Thyroid gland (tissue), 4 donors: ENCODE measurements around the gene C2orf49. TPM values are rescaled to one million over a fixed set of nuclear protein-coding genes. Genes with fewer than 3 reads are reported as not detected.

Experiments
- DNase-seq, 2 donors: peaks; one replicate each; pipeline ENCODE4 v3.0.0-alpha.2; 2019
- H3K27ac ChIP-seq, 3 donors: fragments of 200-600 bp; sonication (generic); 1 replicate in 2 of 3; 2 replicates in 1 of 3; pipeline ENCODE4 v1.5.1; 2016 to 2019; ENCODE audit warnings: mild to moderate bottlenecking in 1 of 3, moderate library complexity in 1 of 3
- H3K27me3 ChIP-seq: fragments of 200-600 bp; sonication (generic); one replicate; pipeline ENCODE4 v1.5.1; 2019
- H3K36me3 ChIP-seq, 2 donors: fragments of 200-600 bp; sonication (generic); one replicate each; pipeline ENCODE4 v1.5.1; 2016 to 2019
- H3K4me1 ChIP-seq, 2 donors: fragments of 200-600 bp; sonication (generic); one replicate each; pipeline ENCODE4 v1.5.1; 2017 to 2019
- H3K4me3 ChIP-seq, 3 donors: fragments of 200-600 bp; sonication (generic); replicated peaks in 1 of 3; 1 replicate in 2 of 3; 2 replicates in 1 of 3; pipeline ENCODE4 v1.5.1; 2016; ENCODE audit warnings: mild to moderate bottlenecking in 1 of 3
- H3K9me3 ChIP-seq: fragments of 200-600 bp; sonication (generic); one replicate; pipeline ENCODE4 v1.5.1; 2017
- POLR2A ChIP-seq, 2 donors: fragments of 450-650 bp; IDR thresholded peaks; one replicate each; pipeline ENCODE4 v1.6.1; 2017; ENCODE audit warnings: antibody characterized with exemption in 2 of 2, mild to moderate bottlenecking in 2 of 2, moderate library complexity in 1 of 2
- WGBS, 2 donors: methylation state at CpG; one replicate each; pipeline ENCODE4 v1.1.5; 2017; 5-methylcytosine and 5-hydroxymethylcytosine counted together
- intact Hi-C: fragments of 100-400 bp; cut with DNase I; formaldehyde crosslinking; loops from one replicate; pipeline ENCODE4 v1.15.1; 2023
- total RNA-seq, 4 donors: library from RNA; depleted of rRNA; stranded (reverse); fragments of >200 nt; gene quantifications; one replicate each; pipeline ENCODE4 v1.2.3, GENCODE V29; 2016
- TF ChIP-seq, protein P1 (sequence below), 6 experiments: fragments of 200-600 bp in 3 of 6; fragments of 450-650 bp in 3 of 6; sonication (generic) in 3 of 6; IDR thresholded peaks; one replicate each; pipeline ENCODE4 v1.5.1; 2016 to 2019; ENCODE audit warnings: antibody characterized with exemption in 6 of 6, mild to moderate bottlenecking in 2 of 6, inconsistent platforms in 1 of 6, moderate library complexity in 1 of 6

C2orf49 gene
- total RNA-seq, 4 donors from 2014 or later, result 16.6 to 41.1 (median 22.1) TPM

DNA sequence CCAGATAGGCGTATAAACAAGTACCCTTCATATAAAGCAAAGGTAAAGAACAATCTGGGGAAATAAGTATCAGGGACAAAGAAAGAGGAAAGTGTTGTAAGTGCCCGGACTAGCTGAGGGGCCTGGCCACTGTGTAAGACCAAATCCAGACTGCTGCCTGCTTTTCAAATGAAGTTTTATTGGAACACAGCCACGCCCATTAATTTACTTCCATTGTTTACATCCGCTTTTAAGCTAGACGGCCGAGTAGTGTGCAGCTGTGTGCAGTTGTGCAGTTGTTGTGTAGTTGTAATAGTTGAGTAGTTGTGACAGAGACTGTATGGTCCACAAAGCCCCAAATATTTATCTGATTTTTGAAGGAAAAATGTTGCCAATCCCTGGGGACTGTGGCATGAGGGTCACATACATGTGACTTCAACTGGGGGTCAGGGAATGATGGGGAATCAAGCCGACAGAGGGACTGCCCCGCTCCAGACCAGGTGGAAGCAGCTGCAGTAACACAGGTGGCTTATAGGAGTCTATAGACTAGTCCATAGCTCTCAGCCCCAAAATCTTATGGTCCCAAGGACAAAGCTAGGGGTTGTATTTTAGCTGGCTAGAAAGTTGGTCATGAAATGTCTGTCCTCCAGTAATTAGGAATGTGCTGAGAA is 31.5 kb downstream of the C2orf49 start:
- Histone ChIP-seq H3K27ac (no peak overlapping the region), H3K4me1 (peaks cover 16 to 19% of the 10 kb centered on the region in 2 donors), H3K9me3 (no peaks in the 10 kb centered on the region), H3K4me3 (no peak overlapping the region), H3K27me3 (no peaks in the 10 kb centered on the region), H3K36me3 (peaks cover 7 to 13% of the 10 kb centered on the region in 2 donors)
- DNase-seq, result no peak
- no peak for TF ChIP-seq POLR2A (IDR thresholded peaks at IDR 0.05)
- TF ChIP-seq, protein P1, sequence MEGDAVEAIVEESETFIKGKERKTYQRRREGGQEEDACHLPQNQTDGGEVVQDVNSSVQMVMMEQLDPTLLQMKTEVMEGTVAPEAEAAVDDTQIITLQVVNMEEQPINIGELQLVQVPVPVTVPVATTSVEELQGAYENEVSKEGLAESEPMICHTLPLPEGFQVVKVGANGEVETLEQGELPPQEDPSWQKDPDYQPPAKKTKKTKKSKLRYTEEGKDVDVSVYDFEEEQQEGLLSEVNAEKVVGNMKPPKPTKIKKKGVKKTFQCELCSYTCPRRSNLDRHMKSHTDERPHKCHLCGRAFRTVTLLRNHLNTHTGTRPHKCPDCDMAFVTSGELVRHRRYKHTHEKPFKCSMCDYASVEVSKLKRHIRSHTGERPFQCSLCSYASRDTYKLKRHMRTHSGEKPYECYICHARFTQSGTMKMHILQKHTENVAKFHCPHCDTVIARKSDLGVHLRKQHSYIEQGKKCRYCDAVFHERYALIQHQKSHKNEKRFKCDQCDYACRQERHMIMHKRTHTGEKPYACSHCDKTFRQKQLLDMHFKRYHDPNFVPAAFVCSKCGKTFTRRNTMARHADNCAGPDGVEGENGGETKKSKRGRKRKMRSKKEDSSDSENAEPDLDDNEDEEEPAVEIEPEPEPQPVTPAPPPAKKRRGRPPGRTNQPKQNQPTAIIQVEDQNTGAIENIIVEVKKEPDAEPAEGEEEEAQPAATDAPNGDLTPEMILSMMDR (IDR thresholded peaks at IDR 0.05), result no peak
- intact Hi-C loops, result no loop called here
- WGBS, 2 donors, result 84 to 88% methylated on average over 8 of the region's 8 CpGs

DNA sequence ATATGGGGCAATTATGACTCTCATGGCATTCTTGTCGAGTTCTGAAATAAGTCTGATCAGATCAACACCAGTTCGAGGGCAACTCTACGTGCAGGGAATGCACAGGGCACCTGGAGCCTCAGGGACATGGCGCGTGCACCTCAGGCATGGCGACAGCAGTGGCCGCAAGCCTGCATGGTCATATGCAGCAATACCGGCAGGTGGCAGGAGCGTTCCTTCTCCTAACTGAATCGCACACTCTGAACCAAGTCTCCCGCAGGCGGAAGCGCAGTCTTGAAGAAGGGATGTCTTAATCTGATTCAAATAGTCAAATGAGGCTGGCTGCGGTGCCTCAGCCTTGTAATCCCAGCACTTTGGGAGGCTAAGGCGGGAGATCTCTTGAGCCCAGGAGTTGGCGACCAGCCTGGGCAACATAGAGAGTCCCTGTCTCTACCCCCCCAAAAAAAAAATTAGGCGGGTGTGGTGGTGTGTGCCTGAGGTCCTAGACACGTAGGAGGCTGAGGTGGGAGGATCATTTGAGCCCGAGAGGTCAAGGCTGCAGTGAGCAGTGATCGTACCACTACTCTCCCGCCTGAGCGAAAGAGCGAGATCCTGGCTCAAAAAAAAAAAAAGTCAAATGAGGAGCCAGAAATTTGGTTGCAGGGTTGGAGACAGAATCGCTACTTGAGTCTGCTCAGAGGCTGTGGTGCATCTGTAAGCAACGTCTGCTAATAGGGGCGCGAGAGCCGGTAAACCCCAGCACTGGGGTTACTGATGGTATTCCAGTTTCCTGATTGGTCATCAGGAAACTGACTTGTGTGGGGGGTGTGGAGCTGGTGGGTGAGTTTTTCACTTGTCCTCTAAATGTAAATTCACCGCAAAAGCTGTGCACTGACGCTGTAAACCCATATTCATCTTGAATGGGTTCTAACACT is 32.7 kb downstream of the C2orf49 start:
- 52% methylated on average over 24 to 30 of the region's 30 CpGs for WGBS, 2 donors
- no peak overlapping the region for H3K27ac ChIP-seq

DNA sequence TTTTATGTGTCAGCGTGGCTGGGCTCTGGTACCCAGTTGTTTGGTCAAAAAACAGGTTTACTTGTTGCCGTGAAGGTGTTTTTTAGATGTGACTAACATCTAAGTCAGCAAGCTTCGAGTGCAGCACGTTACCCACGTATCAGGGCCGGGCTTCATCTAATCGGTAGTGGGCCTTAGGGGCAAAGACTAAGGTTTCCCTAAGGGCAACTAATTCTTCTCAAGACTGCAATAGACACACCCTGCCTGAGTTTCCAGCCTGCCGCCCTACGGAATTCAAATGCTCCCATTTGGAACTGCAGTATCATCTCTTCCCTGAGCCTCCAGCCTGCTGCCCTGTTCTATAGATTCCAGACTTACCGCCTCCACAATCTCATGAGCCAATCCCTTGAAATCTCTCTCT is 33.8 kb downstream of the C2orf49 start:
- WGBS, 2 donors, result 91 to 93% methylated on average over 10 of the region's 10 CpGs

More for the DNA sequence above, 32.7 kb downstream of the C2orf49 start:
- H3K9me3 ChIP-seq, result no peaks in the 10 kb centered on the region
- intact Hi-C loops, result loop anchor here (2.0 kb wide), 1 partner anchor 151 kb away; no protein-coding TSS in a partner anchor
- peak; percentile 91 to 93 for DNase-seq
- H3K4me1 ChIP-seq, result peaks cover 28 to 30% of the 10 kb centered on the region in 2 donors
- H3K4me3 ChIP-seq, result no peak overlapping the region
- peaks cover 7 to 10% of the 10 kb centered on the region in 2 donors for H3K36me3 ChIP-seq
- TF ChIP-seq, protein P1 (IDR thresholded peaks at IDR 0.05), result peak; percentile 76 to 98 (median 95)
- TF ChIP-seq POLR2A (IDR thresholded peaks at IDR 0.05), result no peak
- no peaks in the 10 kb centered on the region for H3K27me3 ChIP-seq

DNA sequence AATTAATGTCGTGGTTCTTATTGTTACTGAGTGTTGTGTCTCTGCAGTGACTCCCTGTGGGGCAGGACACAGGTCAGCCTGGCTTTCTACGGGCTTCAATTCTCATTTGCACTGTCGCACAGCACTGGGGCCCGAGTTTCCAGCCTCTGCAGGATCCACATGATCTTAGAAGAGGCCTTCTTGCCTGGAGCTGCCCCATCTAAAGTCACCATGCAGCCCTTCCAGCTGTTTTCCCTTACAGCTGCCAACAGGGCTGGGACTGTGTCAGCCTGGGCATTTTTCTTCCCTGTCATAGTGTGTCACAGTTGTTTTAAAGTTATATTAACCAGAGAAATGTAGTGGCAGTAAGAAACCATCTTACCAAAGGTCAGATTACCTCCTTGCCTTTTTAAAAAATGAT is 34.5 kb downstream of the C2orf49 start:
- Histone ChIP-seq H3K9me3 (no peaks in the 10 kb centered on the region), H3K27ac (peak overlapping the region; percentile 10 to 93 (median 83)), H3K36me3 (peaks cover 1 to 5% of the 10 kb centered on the region in 2 donors), H3K4me1 (peaks cover 30 to 46% of the 10 kb centered on the region in 2 donors), H3K27me3 (no peaks in the 10 kb centered on the region), H3K4me3 (no peak overlapping the region)
- 81% methylated on average over 4 of the region's 4 CpGs for WGBS, 2 donors
- intact Hi-C loops, result loop anchor here (2.0 kb wide), 1 partner anchor 149 kb away; no protein-coding TSS in a partner anchor
- no peak for TF ChIP-seq POLR2A (IDR thresholded peaks at IDR 0.05)
- TF ChIP-seq, protein P1 (IDR thresholded peaks at IDR 0.05), result no peak
- no peak for DNase-seq

More for the DNA sequence above, 33.8 kb downstream of the C2orf49 start:
- Histone ChIP-seq H3K36me3 (peaks cover 5 to 6% of the 10 kb centered on the region in 2 donors), H3K27ac (peak overlapping the region in 2 of 3 donors; percentile 24 to 93), H3K4me1 (peaks cover 30 to 39% of the 10 kb centered on the region in 2 donors), H3K9me3 (no peaks in the 10 kb centered on the region), H3K4me3 (no peak overlapping the region), H3K27me3 (no peaks in the 10 kb centered on the region)
- intact Hi-C loops, result loop anchor here (2.0 kb wide), 1 partner anchor 150 kb away; no protein-coding TSS in a partner anchor
- TF ChIP-seq POLR2A (IDR thresholded peaks at IDR 0.05), result no peak
- TF ChIP-seq, protein P1 (IDR thresholded peaks at IDR 0.05), result no peak
- no peak for DNase-seq
